Stomach smooth muscle (tissue), 2 donors: ENCODE measurements around the gene ITGB1BP1.
A peak's percentile ranks its signal among the peaks of the same experiment; 100 is the strongest.

Experiments
- H3K27ac ChIP-seq: one replicate; pipeline ENCODE4 v1.7.0; 2013; ENCODE audit warnings: mild to moderate bottlenecking, low read length, inconsistent platforms
- H3K27me3 ChIP-seq, 2 donors: one replicate each; pipeline ENCODE4 v1.7.0; 2013; ENCODE audit warnings: low read length in 2 of 2; ENCODE audit not compliant: insufficient read depth in 2 of 2, control insufficient read depth in 1 of 2
- H3K36me3 ChIP-seq, 2 donors: one replicate each; pipeline ENCODE4 v1.7.0; 2013; ENCODE audit warnings: low read length in 2 of 2; ENCODE audit not compliant: control insufficient read depth in 2 of 2, insufficient read depth in 2 of 2
- H3K4me1 ChIP-seq: one replicate; pipeline ENCODE4 v1.7.0; 2013; ENCODE audit warnings: low read length; ENCODE audit not compliant: control insufficient read depth, insufficient read depth
- H3K4me3 ChIP-seq, 2 donors: one replicate each; pipeline ENCODE4 v1.7.0; 2013; ENCODE audit warnings: low read length in 2 of 2
- H3K9ac ChIP-seq, 2 donors: one replicate each; pipeline ENCODE4 v1.7.0; 2013; ENCODE audit warnings: low read length in 2 of 2, mild to moderate bottlenecking in 1 of 2
- H3K9me3 ChIP-seq, 2 donors: one replicate each; pipeline ENCODE4 v1.7.0; 2013; ENCODE audit warnings: low read length in 2 of 2; ENCODE audit not compliant: control insufficient read depth in 2 of 2
- donor health status: healthy.
- donor health status: Pancreatic carcinoma.

The ITGB1BP1 gene

GRCh38 chr2:9423100-9423921 lies at the start of gene ITGB1BP1, which contains the start of gene CPSF3:
Gene ITGB1BP1 (minus strand): TSS chr2:9423528. CDS start chr2:9418697, 4,831 bp downstream.
Gene CPSF3 (plus strand): TSS chr2:9423654. CDS start chr2:9423774, 120 bp downstream.
- Histone ChIP-seq H3K36me3 (peaks cover 0 to 2% of the 10 kb centered on the region in 2 donors), H3K27me3 (no peaks in the 10 kb centered on the region), H3K9me3 (no peaks in the 10 kb centered on the region), H3K4me3 (peak within 1 kb of the TSS; percentile 92 to 99), H3K4me1 (peaks cover 30% of the 10 kb centered on the region), H3K9ac (peak within 1 kb of the TSS; percentile 80 to 93), H3K27ac (peak within 1 kb of the TSS; percentile 76)

- Histone ChIP-seq H3K27me3 (no peaks in the 10 kb centered on the region), H3K9me3 (no peaks in the 10 kb centered on the region), H3K27ac (no peak overlapping the region), H3K4me3 (no peak overlapping the region), H3K4me1 (peaks cover 25% of the 10 kb centered on the region), H3K9ac (no peak overlapping the region), H3K36me3 (peaks cover 7 to 8% of the 10 kb centered on the region in 2 donors)
Measured at GRCh38 chr2:9472511-9472910, 49.2 kb upstream of the ITGB1BP1 start.

GRCh38 chr2:9471206-9471605 lies 47.9 kb upstream of the ITGB1BP1 start:
- Histone ChIP-seq H3K9me3 (no peaks in the 10 kb centered on the region), H3K4me1 (peaks cover 16% of the 10 kb centered on the region), H3K4me3 (no peak overlapping the region), H3K27me3 (no peaks in the 10 kb centered on the region), H3K27ac (no peak overlapping the region), H3K9ac (no peak overlapping the region), H3K36me3 (peaks cover 4 to 9% of the 10 kb centered on the region in 2 donors)

DNA sequence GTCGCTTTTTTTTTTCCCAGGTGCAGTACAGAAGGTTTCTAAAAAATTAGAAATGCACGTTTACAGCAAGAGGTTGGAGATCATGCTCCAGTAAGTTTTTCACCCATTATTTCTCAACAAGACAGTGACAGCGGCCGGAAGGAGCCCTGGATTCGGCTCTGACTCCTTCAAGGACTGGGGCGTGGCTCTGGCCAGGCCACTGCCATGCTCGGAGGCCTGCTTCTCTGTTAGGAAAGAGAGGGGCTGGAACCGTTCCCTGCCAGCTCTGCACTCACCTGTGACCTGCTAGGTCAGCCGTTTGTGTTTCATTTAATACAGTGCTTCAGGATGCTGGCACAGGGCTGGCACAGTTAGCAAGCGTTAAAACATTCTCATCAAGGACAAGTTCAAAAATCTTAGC lies 44.4 kb upstream of the ITGB1BP1 start:
- Histone ChIP-seq H3K27ac (no peak overlapping the region), H3K4me3 (no peak overlapping the region), H3K27me3 (no peaks in the 10 kb centered on the region), H3K9ac (no peak overlapping the region), H3K4me1 (no peaks in the 10 kb centered on the region), H3K36me3 (peaks cover 14 to 15% of the 10 kb centered on the region in 2 donors), H3K9me3 (no peaks in the 10 kb centered on the region)

DNA sequence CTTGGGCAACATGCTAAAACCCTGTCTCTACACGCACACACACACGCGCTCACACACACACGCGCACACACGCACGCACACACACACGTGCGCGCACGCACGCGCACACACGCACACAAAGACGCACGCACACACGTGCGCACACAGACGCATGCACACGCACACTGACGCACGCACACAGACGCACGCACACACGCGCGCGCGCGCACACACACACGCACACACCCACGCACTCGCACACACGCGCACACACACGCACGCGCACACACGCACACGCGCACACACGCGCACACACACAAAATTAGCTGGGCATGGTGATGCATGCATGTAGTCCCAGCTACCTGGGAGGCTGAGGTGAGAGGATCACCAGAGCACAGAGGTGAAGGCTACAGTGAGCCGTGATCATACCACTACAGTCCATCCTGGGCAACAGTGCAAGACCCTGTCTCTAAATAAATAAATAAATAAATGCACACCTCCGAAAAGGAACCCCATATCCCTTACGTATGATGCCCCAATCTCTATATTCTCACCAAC lies 42.9 kb upstream of the ITGB1BP1 start:
- Histone ChIP-seq H3K27me3 (no peaks in the 10 kb centered on the region), H3K9me3 (no peaks in the 10 kb centered on the region), H3K36me3 (peaks cover 14 to 16% of the 10 kb centered on the region in 2 donors), H3K4me3 (no peak overlapping the region), H3K4me1 (no peaks in the 10 kb centered on the region), H3K9ac (no peak overlapping the region), H3K27ac (no peak overlapping the region)

GRCh38 chr2:9465170-9465569 lies 41.8 kb upstream of the ITGB1BP1 start:
- Histone ChIP-seq H3K9me3 (no peaks in the 10 kb centered on the region), H3K36me3 (peaks cover 17 to 19% of the 10 kb centered on the region in 2 donors), H3K27ac (no peak overlapping the region), H3K27me3 (no peaks in the 10 kb centered on the region), H3K9ac (no peak overlapping the region), H3K4me1 (no peaks in the 10 kb centered on the region), H3K4me3 (no peak overlapping the region)

- peaks cover 15 to 16% of the 10 kb centered on the region in 2 donors for H3K36me3 ChIP-seq
- H3K27me3 ChIP-seq = no peaks in the 10 kb centered on the region
- H3K9me3 ChIP-seq = no peaks in the 10 kb centered on the region
- H3K4me3 ChIP-seq = no peak overlapping the region
- H3K27ac ChIP-seq = no peak overlapping the region
- no peak overlapping the region for H3K9ac ChIP-seq
- no peaks in the 10 kb centered on the region for H3K4me1 ChIP-seq
Measured at GRCh38 chr2:9463698-9464034, 40.3 kb upstream of the ITGB1BP1 start.

- H3K27me3 ChIP-seq = no peaks in the 10 kb centered on the region
- no peaks in the 10 kb centered on the region for H3K9me3 ChIP-seq
- peaks cover 14 to 16% of the 10 kb centered on the region in 2 donors for H3K36me3 ChIP-seq
- no peak overlapping the region for H3K4me3 ChIP-seq
- H3K27ac ChIP-seq = no peak overlapping the region
- no peaks in the 10 kb centered on the region for H3K4me1 ChIP-seq
- no peak overlapping the region for H3K9ac ChIP-seq
Measured at GRCh38 chr2:9462886-9463697, 39.8 kb upstream of the ITGB1BP1 start.

DNA sequence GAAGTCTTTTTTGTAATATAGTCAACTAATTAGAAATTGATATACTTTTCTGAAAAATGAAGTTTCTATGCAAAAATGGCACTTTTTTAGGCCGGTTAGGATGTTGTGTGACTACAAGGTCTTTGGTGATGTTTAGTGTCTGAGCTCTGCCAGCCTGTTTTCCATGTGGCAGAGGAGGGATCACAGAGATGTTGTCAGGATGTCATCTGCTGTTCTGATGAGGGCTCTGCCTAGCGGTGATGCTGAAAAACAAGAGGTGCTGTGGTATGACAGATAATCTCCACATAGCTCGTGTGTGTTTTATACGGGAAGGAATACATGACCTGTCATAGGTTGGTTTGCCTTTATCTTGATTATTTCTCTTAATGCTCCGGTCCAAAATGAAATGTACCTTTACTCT lies 39.0 kb upstream of the ITGB1BP1 start:
- Histone ChIP-seq H3K27ac (no peak overlapping the region), H3K9me3 (no peaks in the 10 kb centered on the region), H3K4me3 (no peak overlapping the region), H3K9ac (no peak overlapping the region), H3K36me3 (peaks cover 10 to 16% of the 10 kb centered on the region in 2 donors), H3K27me3 (no peaks in the 10 kb centered on the region), H3K4me1 (no peaks in the 10 kb centered on the region)

DNA sequence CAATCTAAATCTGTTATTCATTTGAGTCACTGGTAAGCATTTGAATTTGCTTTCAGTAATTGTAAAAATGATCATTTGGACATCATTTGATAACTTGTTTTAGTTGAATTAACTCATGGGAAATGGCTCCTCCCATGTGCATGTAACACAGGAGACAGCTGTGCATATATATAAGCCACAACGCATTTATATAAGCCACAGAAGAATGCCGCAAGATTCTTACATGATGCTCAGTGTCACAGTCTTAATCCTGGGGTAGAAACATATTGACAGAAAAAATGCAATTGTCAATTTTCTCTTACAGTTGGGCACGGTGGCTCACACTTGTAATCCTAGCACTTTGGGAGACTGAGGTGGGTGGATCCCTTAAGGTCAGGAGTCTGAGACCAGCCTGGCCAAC lies 37.8 kb upstream of the ITGB1BP1 start:
- Histone ChIP-seq H3K27ac (no peak overlapping the region), H3K4me3 (no peak overlapping the region), H3K36me3 (peaks cover 10 to 16% of the 10 kb centered on the region in 2 donors), H3K9ac (no peak overlapping the region), H3K4me1 (no peaks in the 10 kb centered on the region), H3K9me3 (no peaks in the 10 kb centered on the region), H3K27me3 (no peaks in the 10 kb centered on the region)
